Ishikawa (cell line): ENCODE results near the gene RAB37.

Experiments used
- CEBPB ChIP-seq: IDR thresholded peaks from 2 replicates; pipeline ENCODE4 v1.6.1; 2012
- CREB1 ChIP-seq: IDR thresholded peaks from 2 replicates; pipeline ENCODE4 v1.6.1; 2012; ENCODE audit warnings: low read depth
- EGR1 ChIP-seq: IDR thresholded peaks from 2 replicates; pipeline ENCODE4 v1.6.1; 2012
- EP300 ChIP-seq: IDR thresholded peaks from 2 replicates; pipeline ENCODE4 v1.6.1; 2012; ENCODE audit warnings: borderline replicate concordance
- FOXM1 ChIP-seq: IDR thresholded peaks from 2 replicates; pipeline ENCODE4 v1.6.1; 2012; ENCODE audit warnings: low read depth, borderline replicate concordance
- NFIC ChIP-seq: IDR thresholded peaks from 2 replicates; pipeline ENCODE4 v1.6.1; 2012
- RAD21 ChIP-seq: IDR thresholded peaks from 2 replicates; pipeline ENCODE4 v1.6.1; 2012; ENCODE audit warnings: low read depth
- TAF1 ChIP-seq: IDR thresholded peaks from 2 replicates; pipeline ENCODE4 v1.6.1; 2012; ENCODE audit warnings: low read depth, mild to moderate bottlenecking
- TCF12 ChIP-seq: IDR thresholded peaks from 2 replicates; pipeline ENCODE4 v1.6.1; 2012; ENCODE audit warnings: low read depth
- TEAD4 ChIP-seq: IDR thresholded peaks from 2 replicates; pipeline ENCODE4 v1.6.1; 2012
- YY1 ChIP-seq: IDR thresholded peaks from 2 replicates; pipeline ENCODE4 v1.6.1; 2012; ENCODE audit warnings: low read depth
- ZBTB7A ChIP-seq: IDR thresholded peaks from 2 replicates; pipeline ENCODE4 v1.6.1; 2012; ENCODE audit warnings: low read depth
- TF ChIP-seq, protein P1 (sequence below): IDR thresholded peaks from 2 replicates; pipeline ENCODE4 v1.6.1; 2012; ENCODE audit warnings: low read depth, mild to moderate bottlenecking
- TF ChIP-seq, protein P2 (sequence below): IDR thresholded peaks from 2 replicates; pipeline ENCODE4 v1.6.1; 2012
- TF ChIP-seq, protein P3 (sequence below): IDR thresholded peaks from 2 replicates; pipeline ENCODE4 v1.6.1; 2012

Gene RAB37

DNA sequence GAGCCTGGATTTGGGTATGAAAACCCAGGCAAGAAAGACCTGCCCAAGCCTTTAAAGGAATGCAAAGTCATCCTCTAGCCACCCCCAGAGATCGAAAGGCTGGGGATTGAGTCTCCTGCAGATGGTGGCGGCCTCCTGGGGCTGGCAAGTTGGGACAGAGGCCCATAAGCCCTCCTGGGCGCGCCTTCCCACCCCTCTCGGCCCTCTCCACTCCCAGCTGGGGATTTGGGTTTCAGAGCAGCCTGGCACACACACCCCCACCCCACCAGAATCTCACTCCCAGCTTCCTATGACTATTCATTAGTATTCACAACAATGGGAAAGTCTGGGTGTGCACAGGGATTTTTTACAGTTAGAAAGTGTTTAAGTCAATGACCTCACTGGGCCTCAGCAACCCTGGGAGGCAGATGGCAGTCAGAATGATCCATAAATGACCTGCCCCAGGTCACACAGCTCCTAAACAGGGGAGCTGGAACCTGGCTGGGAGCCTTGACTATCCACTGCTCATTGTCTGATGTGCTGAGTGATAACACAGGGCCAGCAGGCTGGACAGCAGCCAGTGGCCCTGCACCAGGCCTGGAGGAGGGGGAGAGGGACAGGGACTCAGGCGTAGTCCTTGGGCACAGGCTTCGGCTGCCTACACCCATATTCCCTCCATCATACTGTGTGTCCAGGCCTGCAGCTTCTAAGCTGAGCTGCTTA lies 23.5 kb downstream of the RAB37 start:
- TF ChIP-seq EGR1, result no peak
- peak; percentile 25; the same call in 1 of the 2 replicates for TF ChIP-seq EP300
- no peak for TF ChIP-seq TCF12
- TF ChIP-seq, protein P1, sequence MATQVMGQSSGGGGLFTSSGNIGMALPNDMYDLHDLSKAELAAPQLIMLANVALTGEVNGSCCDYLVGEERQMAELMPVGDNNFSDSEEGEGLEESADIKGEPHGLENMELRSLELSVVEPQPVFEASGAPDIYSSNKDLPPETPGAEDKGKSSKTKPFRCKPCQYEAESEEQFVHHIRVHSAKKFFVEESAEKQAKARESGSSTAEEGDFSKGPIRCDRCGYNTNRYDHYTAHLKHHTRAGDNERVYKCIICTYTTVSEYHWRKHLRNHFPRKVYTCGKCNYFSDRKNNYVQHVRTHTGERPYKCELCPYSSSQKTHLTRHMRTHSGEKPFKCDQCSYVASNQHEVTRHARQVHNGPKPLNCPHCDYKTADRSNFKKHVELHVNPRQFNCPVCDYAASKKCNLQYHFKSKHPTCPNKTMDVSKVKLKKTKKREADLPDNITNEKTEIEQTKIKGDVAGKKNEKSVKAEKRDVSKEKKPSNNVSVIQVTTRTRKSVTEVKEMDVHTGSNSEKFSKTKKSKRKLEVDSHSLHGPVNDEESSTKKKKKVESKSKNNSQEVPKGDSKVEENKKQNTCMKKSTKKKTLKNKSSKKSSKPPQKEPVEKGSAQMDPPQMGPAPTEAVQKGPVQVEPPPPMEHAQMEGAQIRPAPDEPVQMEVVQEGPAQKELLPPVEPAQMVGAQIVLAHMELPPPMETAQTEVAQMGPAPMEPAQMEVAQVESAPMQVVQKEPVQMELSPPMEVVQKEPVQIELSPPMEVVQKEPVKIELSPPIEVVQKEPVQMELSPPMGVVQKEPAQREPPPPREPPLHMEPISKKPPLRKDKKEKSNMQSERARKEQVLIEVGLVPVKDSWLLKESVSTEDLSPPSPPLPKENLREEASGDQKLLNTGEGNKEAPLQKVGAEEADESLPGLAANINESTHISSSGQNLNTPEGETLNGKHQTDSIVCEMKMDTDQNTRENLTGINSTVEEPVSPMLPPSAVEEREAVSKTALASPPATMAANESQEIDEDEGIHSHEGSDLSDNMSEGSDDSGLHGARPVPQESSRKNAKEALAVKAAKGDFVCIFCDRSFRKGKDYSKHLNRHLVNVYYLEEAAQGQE, result peak; percentile 63
- TF ChIP-seq, protein P2, sequence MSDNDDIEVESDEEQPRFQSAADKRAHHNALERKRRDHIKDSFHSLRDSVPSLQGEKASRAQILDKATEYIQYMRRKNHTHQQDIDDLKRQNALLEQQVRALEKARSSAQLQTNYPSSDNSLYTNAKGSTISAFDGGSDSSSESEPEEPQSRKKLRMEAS, result no peak
- TF ChIP-seq TEAD4, result no peak
- TF ChIP-seq, protein P3, sequence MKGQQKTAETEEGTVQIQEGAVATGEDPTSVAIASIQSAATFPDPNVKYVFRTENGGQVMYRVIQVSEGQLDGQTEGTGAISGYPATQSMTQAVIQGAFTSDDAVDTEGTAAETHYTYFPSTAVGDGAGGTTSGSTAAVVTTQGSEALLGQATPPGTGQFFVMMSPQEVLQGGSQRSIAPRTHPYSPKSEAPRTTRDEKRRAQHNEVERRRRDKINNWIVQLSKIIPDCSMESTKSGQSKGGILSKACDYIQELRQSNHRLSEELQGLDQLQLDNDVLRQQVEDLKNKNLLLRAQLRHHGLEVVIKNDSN, result no peak
- TF ChIP-seq NFIC, result peak; percentile 66

DNA sequence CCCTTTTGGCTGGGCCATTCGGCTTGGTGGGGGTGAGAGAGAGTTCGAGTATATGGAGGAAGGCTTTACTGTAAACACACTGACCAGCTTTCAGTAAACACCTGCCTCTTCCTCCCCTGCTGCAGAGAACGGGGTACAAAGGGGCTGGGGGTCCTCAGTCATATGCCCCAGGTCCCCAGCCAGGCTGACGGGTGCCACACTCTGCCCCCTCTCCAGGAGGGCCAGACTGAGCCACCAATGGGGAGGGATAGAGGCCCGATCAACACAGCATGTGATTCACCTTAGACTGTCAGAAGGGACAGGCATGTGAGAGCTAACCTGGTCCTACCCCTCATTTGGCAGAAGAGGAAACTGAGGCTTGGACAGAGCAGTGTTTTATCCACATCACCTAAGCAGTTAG lies 24.4 kb downstream of the RAB37 start:
- TF ChIP-seq EGR1 (no peak), NFIC (no peak)
- TF ChIP-seq, protein P3, result no peak

DNA sequence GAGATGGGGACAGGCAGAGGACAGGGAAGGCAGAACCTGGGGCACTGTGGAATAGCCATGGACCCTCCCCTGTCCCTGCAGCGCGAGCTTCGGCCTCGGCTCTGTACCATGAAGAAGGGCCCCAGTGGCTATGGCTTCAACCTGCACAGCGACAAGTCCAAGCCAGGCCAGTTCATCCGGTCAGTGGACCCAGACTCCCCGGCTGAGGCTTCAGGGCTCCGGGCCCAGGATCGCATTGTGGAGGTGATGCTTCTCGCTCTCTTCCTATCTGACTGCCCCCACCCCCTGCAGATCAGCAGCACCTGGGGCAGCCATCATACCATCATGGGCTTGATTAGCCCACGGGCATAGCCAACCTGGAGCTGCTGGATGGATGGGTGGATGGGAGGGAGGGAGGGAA lies 24.9 kb downstream of the RAB37 start:
- TF ChIP-seq, protein P2, result no peak
- TF ChIP-seq CEBPB (no peak), FOXM1 (no peak), TAF1 (no peak), TEAD4 (no peak), ZBTB7A (no peak), RAD21 (no peak), NFIC (no peak), CREB1 (no peak), YY1 (no peak), EP300 (no peak), EGR1 (no peak), TCF12 (no peak)
- TF ChIP-seq, protein P3, result no peak
- TF ChIP-seq, protein P1, result no peak

DNA sequence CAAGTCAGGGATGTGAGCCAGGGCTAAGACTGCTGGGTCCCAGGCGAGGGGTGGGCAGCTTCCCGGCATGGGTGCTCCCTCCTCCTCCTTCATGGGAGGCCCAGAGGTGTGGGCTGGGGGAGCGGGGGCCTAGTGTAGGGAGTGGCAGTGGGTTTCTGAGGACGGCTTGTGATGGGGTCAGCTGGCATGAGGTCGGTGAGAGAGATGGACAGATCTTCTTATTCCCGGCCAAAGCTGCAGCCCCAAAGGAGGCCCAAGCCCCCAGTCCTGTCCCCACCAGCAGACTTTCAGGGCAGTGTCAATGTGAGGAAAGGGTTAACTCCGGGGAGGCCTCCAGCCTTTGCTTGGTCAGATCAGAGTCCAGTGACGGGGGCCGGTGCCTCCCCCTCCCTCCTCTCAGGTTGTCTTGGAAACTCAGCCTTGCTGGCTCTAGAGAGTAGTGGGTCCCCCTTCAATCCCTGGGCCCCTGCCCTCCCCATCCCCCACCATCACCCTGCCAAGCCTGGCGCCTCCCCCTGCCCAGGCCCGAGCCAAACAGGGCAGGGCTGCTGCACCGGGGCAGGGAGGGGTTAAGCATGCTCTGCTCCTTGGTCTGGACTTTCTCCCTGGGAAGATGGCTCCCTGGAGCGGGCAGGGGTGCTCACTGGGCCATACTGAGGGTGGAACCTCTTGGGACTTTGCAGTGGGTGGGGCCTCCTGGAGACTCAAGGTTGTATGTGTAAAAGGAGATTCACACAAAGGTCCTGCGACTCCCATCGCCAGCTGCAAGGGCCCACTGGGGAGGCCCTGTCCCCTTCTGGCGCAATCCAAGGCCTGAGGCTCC lies 26.7 kb downstream of the RAB37 start:
- TF ChIP-seq, protein P2, result no peak; the same call in 1 of the 2 replicates
- TF ChIP-seq NFIC (peak; percentile 30; the same call in 1 of the 2 replicates), EP300 (peak; percentile 33; the same call in 1 of the 2 replicates), FOXM1 (no peak), CREB1 (no peak), EGR1 (no peak), YY1 (peak; percentile 52; the same call in 1 of the 2 replicates), CEBPB (no peak), ZBTB7A (no peak), TCF12 (0 out of 2 replicates have a peak, but pooled peaks have one; percentile 39), RAD21 (no peak), TEAD4 (no peak), TAF1 (no peak)
- TF ChIP-seq, protein P1, result no peak
- TF ChIP-seq, protein P3, result no peak
